Measurements from ENCODE around the gene DDX42.

The DDX42 gene, protein sequence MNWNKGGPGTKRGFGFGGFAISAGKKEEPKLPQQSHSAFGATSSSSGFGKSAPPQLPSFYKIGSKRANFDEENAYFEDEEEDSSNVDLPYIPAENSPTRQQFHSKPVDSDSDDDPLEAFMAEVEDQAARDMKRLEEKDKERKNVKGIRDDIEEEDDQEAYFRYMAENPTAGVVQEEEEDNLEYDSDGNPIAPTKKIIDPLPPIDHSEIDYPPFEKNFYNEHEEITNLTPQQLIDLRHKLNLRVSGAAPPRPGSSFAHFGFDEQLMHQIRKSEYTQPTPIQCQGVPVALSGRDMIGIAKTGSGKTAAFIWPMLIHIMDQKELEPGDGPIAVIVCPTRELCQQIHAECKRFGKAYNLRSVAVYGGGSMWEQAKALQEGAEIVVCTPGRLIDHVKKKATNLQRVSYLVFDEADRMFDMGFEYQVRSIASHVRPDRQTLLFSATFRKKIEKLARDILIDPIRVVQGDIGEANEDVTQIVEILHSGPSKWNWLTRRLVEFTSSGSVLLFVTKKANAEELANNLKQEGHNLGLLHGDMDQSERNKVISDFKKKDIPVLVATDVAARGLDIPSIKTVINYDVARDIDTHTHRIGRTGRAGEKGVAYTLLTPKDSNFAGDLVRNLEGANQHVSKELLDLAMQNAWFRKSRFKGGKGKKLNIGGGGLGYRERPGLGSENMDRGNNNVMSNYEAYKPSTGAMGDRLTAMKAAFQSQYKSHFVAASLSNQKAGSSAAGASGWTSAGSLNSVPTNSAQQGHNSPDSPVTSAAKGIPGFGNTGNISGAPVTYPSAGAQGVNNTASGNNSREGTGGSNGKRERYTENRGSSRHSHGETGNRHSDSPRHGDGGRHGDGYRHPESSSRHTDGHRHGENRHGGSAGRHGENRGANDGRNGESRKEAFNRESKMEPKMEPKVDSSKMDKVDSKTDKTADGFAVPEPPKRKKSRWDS

GRCh38 chr17:63774141-63774968 lies at the start of gene DDX42:
TSS of gene DDX42 (plus strand) at chr17:63774170. CDS start at chr17:63787050, 12,880 bp downstream.
- DNase-seq, result no peak

GRCh38 chr17:63735691-63736090 lies 38.3 kb upstream of the DDX42 start:
- no peak for DNase-seq

DNA sequence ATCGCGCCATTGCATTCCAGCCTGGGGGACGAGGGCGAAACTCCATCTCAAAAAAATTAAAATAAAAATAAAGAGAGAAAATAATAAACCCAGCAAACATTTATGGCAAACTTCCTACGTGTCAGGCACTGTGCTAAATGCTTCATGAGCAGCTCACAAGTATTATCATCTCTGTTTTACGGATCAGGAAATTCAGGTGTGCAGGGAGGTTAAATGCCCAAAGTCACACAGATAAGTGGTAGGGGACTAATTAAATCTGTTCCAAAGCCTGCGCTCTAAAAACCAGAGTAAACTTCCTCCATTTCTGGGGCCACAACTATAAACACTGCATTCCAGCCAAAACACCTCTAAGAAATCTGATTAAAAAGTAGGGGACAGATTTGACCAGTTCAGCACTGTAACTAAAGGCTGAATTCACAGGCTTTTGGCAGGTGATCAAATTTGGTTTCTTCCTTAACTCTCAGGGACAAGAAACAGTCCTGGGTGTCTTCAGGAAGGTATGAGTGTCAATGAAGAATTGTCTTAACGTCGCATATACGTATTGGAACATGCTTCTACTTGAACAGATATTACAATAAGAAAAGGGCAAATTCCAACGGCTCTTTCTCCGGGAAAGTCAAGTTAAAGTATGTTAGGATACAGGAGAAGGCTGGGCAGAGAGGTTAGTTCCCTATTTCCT lies 33.4 kb upstream of the DDX42 start:
- no peak for DNase-seq

DNA sequence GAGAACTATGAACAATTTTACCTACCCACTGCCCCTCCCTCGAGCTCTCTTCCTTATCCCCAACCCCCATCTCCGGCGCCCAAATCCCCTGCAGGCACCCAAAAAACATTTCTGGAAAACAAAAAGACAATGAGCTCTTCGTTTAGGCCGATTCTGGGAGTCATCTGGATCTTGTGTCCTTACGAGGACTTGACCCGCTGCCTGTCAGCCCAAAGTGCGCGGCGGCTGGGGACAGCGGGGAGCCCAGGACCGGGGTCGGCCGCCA lies 32.9 kb upstream of the DDX42 start:
- DNase-seq, result no peak

- peak; percentile 86 for DNase-seq
Observed at GRCh38 chr17:63741408-63742173, 32.4 kb upstream of the DDX42 start, which contains the start of gene STRADA. TSS of gene STRADA (minus strand) at chr17:63741799. CDS start at chr17:63728369, 13,430 bp downstream.

DNA sequence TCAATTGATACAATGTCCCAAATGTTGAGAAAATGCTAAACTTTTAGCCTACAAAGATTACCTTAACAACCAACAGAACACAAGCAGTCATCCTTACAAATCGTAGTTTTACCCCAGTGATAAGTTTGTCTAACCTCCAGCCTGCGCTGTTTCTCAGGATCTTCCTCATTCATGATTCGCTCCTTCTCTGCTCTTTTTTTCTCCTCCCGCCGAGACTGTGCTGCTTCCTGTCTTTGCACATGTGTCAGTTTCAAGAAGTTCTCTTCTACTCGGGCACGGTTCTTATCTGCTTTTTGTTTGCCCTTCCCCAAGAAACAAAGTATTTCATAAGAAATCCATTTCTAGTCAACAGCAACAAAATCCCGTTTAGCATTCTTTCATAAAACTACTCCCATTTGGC lies 22.2 kb upstream of the DDX42 start:
- no peak for DNase-seq

GRCh38 chr17:63752707-63753106 lies 21.3 kb upstream of the DDX42 start:
- DNase-seq, result no peak

- no peak for DNase-seq
Observed at GRCh38 chr17:63753215-63753614, 20.8 kb upstream of the DDX42 start.

GRCh38 chr17:63754046-63754445 lies 19.9 kb upstream of the DDX42 start:
- no peak for DNase-seq

- no peak for DNase-seq
Observed at GRCh38 chr17:63758428-63758827, 15.5 kb upstream of the DDX42 start.

DNA sequence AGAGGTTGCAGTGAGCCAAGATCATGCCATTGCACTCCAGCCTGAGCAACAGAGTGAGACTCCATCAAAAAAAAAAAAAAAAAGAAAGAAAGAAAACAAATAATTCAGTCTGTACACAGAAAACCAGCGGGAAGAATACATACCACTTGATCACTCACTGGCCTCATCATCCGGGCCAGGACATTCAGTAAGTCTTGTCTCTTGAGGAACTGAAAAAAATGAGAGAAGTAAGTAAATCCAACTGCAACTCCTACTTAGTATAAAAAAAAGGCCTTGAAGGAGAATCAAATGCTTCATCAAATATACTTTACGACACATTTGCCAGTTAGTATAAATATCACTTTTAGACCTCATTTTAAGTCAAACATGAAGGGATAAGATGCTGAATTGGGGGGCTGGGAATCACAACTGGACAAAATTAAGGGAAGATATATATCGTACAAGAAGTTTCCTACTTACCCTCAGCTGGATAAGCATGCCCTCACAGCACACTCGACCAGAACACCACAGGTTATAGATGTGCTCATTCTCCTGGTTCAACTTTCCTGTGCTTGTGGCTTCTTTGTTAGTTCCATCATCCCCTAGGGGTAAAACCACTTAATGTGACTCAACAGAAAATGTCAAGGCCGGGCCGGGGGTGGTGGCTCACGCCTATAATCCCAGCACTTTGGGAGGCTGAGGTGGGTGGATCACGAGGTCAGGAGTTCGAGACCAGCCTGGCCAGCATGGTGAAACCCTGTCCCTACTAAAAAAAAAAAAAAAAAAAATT lies 13.0 kb upstream of the DDX42 start:
- no peak for DNase-seq

DNA sequence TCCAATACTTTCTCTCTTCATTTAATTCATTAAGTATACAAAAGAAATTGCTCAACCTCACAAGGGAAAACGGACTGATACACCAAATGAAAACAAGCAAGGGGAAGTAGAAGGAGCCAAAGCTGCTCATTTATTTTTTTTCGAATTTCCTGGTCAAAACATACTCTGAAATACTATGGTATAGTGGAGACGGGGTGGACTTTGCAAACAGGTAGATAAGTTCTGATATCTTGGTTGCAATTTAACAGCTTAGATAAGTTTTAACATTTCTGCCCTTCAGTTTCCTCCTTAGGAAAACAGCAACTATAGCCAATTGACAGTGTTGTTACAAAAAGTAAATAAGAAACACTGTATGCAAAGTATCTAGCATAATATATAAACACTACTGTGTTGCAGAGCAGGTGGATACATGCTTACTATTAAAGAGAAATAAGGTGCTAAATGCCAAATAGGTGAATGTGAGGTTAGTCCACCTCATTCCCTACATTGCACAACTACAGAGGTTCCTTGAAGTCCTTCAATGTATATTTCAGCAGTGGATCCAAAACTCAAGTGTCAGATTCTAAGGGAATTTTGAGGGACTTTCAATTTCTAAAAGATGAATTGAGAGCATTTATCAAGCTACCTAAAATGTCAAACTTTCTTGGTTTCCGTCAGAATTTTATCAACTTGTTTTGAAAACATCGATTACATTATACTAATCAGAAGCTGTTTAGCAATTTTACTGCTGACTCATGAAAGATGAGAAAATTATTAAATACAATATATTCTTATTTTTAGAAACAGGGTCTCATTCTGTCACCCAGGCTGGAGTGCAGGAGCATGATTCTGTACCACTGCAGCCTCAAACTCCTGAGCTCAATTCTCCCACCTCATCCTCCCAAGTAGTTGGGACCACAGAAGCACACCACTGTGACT lies 11.6 kb upstream of the DDX42 start:
- no peak for DNase-seq

- no peak for DNase-seq
Observed at GRCh38 chr17:63764716-63765115, 9.3 kb upstream of the DDX42 start.

- no peak for DNase-seq
Observed at GRCh38 chr17:63766754-63767153, 7.2 kb upstream of the DDX42 start.

GRCh38 chr17:63768433-63768832 lies 5.5 kb upstream of the DDX42 start:
- DNase-seq, result no peak

- DNase-seq, result no peak
Observed at GRCh38 chr17:63772801-63773271, 1.1 kb upstream of the DDX42 start.

DNA sequence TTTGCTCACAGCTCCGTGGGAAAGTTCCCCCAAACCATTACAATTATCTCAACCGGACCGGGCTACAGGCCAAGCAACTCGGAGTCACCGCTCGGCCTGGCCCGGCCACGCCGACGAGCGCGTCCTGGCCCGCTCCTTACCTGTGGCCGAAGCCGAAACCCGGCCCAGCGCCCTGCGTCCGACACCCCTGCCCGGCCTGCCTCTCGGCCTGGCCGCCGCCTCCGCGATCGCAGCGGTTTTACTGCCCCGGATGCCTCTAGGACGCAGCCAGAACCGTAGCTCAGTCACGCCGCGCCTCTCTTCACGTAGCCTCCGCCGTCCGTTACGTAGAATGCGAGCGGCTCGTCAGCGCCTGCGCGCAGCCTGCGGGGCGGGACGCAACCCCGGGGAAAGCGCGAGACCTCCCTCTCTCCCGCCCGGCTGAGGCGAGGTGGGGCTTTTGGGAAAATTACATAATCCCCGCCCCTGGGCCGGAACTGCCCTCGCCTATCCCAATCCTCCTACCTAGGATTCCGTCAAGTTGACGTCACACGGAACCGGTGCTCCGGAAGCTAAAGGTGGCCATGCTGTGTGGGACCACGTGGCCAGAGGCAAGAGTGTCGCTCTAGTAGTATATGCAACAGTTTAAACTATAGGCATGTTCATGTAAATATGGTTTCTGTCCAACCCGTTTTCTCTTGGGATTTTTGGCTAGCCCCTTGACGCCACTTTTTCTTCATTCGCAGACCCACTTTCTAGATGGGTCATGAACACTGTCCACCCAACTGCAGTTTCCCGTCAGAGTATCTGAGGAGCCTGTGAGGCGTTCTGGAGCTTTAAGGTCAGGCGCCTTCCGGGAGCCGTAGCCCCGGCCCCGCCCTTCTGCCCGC lies 464 bp upstream of the DDX42 start, which contains the start of gene CCDC47:
TSS of gene CCDC47 (minus strand) at position 326 of the 869 bp plus-strand sequence. CDS start 7,422 bp downstream, outside the sequence.
- DNase-seq, result peak; percentile 96

GRCh38 chr17:63774969-63775265 lies 947 bp downstream of the DDX42 start:
- DNase-seq, result no peak

- DNase-seq, result no peak
Observed at GRCh38 chr17:63775420-63775819, 1.4 kb downstream of the DDX42 start.

All from GOT3 (cell line).